Activated CD4-positive, alpha-beta T cell treated with anti-CD3 and anti-CD28 coated beads, Interleukin-2, Interleukin-4, amounts not matched to agents 100 ng/mL and 50 ng/mL, durations not matched to agents 16 hours and 8 hours (primary cell): ENCODE results near the gene GPR176.

ENCODE experiments used
- DNase-seq: peaks from one replicate; pipeline ENCODE4 v3.0.0-alpha.2; 2020; ENCODE audit warnings: low spot score

GPR176 gene

GRCh38 chr15:39890621-39891020, 29.4 kb downstream of the GPR176 start:
- DNase-seq = no peak

- DNase-seq = no peak
These were observed 30.5 kb downstream of the GPR176 start for GRCh38 chr15:39889601-39890000.

- DNase-seq = no peak
These were observed 31.3 kb downstream of the GPR176 start for GRCh38 chr15:39888809-39889208.

GRCh38 chr15:39888243-39888642, 31.8 kb downstream of the GPR176 start:
- no peak for DNase-seq

GRCh38 chr15:39887832-39888231, 32.2 kb downstream of the GPR176 start:
- DNase-seq = no peak

- DNase-seq = no peak
These were observed 32.9 kb downstream of the GPR176 start for GRCh38 chr15:39887211-39887610.

- DNase-seq = no peak
These were observed 33.6 kb downstream of the GPR176 start for GRCh38 chr15:39886418-39886817.

GRCh38 chr15:39885099-39885777, 34.8 kb downstream of the GPR176 start:
- no peak for DNase-seq

GRCh38 chr15:39884351-39884750, 35.7 kb downstream of the GPR176 start:
- no peak for DNase-seq

- no peak for DNase-seq
These were observed 37.5 kb downstream of the GPR176 start for GRCh38 chr15:39882602-39883001.

- DNase-seq = no peak
These were observed 38.3 kb downstream of the GPR176 start for GRCh38 chr15:39881790-39882189.

- no peak for DNase-seq
These were observed 39.2 kb downstream of the GPR176 start for GRCh38 chr15:39880718-39881387.

GRCh38 chr15:39878406-39878785, 41.7 kb downstream of the GPR176 start:
- no peak for DNase-seq

- DNase-seq = peak; percentile 33
These were observed 45.0 kb downstream of the GPR176 start for GRCh38 chr15:39874890-39875549.

- DNase-seq = peak; percentile 44
These were observed 46.1 kb downstream of the GPR176 start for GRCh38 chr15:39873978-39874377.

GRCh38 chr15:39870537-39870936, 49.5 kb downstream of the GPR176 start:
- no peak for DNase-seq

- DNase-seq = no peak
These were observed 50.1 kb downstream of the GPR176 start for GRCh38 chr15:39869858-39870515.

- DNase-seq = no peak
These were observed 50.8 kb downstream of the GPR176 start for GRCh38 chr15:39869254-39869653.

GRCh38 chr15:39868396-39868795, 51.7 kb downstream of the GPR176 start:
- no peak for DNase-seq

GRCh38 chr15:39864116-39864515, 56.0 kb downstream of the GPR176 start:
- no peak for DNase-seq

- no peak for DNase-seq
These were observed 59.2 kb downstream of the GPR176 start for GRCh38 chr15:39860871-39861270.

GRCh38 chr15:39860200-39860599, 59.9 kb downstream of the GPR176 start:
- DNase-seq = no peak

GRCh38 chr15:39859636-39860035, 60.4 kb downstream of the GPR176 start:
- DNase-seq = no peak
